Endothelial cell of umbilical vein (primary cell): ENCODE results near the gene S100A16. TPM values are rescaled to one million over a fixed set of nuclear protein-coding genes. Genes with fewer than 3 reads are reported as not detected.
"Not testable (repeated sequence)": the region's sequence is repeated elsewhere in the genome, so short reads cannot be mapped to it uniquely, and the experiment has no call there.

Experiments
- BruUV-seq: library from RNA; stranded (reverse); fragments of 400-500 nt; replicated peaks from 2 replicates; lab custom pipeline; 2021; lab: Mats Ljungman, UMichigan
- CTCF ChIA-PET: fragments of 300-600, 350-600 bp; sonication (Branson Sonifier 250); formaldehyde crosslinking; loops from one replicate; lab custom pipeline; 2021; ENCODE audit warnings: antibody characterized with exemption, inconsistent platforms; lab: Charles Lee
- POLR2A ChIA-PET: fragments of 300-600, 350-600 bp; sonication (Branson Sonifier 250); formaldehyde crosslinking; loops from one replicate; lab custom pipeline; 2021; ENCODE audit warnings: antibody characterized with exemption, inconsistent platforms; lab: Charles Lee
- DNase-seq: peaks from one replicate; pipeline ENCODE4 v3.0.0-alpha.2; 2011; ENCODE audit warnings: low read depth, low spot score
- FAIRE-seq: peaks from 2 replicates; lab custom pipeline; 2011; peaks lifted over from hg19 to GRCh38; lab: Jason Lieb, UNC
- H2AFZ ChIP-seq: 2 replicates; pipeline ENCODE4 v1.6.0; 2012; ENCODE audit warnings: low read depth, low read length, control low read depth, inconsistent platforms
- H3K27ac ChIP-seq: 2 replicates; pipeline ENCODE4 v1.5.1; 2011; ENCODE audit warnings: low read depth, mild to moderate bottlenecking, control low read depth, low read length, moderate library complexity; ENCODE audit not compliant: insufficient read depth
- H3K27me3 ChIP-seq, 2 experiments: 2 replicates each; pipeline versions ENCODE4 v1.6.0 to v1.6.1; 2011; ENCODE audit warnings: low read length in 2 of 2, mixed read lengths in 1 of 2; ENCODE audit not compliant: control insufficient read depth in 2 of 2, insufficient read depth in 2 of 2
- H3K36me3 ChIP-seq, 2 experiments: 2 replicates in 1 of 2; 3 replicates in 1 of 2; pipeline ENCODE4 v1.5.1; 2011; ENCODE audit warnings: low read length in 2 of 2, mild to moderate bottlenecking in 1 of 2, moderate library complexity in 1 of 2; ENCODE audit not compliant: control insufficient read depth in 2 of 2, insufficient read depth in 2 of 2; ENCODE audit errors: extremely low read depth in 1 of 2
- H3K4me1 ChIP-seq: 3 replicates; pipeline ENCODE4 v1.5.1; 2011; ENCODE audit warnings: mild to moderate bottlenecking, low read length; ENCODE audit not compliant: control insufficient read depth, insufficient read depth; ENCODE audit errors: extremely low read depth
- H3K4me2 ChIP-seq: 2 replicates; pipeline ENCODE4 v1.6.1; 2011; ENCODE audit warnings: low read length, control low read depth, mixed read lengths; ENCODE audit not compliant: insufficient read depth
- H3K4me3 ChIP-seq, 3 experiments: fragments of 200-600 bp in 1 of 3; sonication (generic), shearing (Covaris generic) in 1 of 3; replicated peaks in 1 of 3; 2 replicates each; pipeline ENCODE4 v1.5.1; 2011 to 2016; ENCODE audit warnings: control low read depth in 3 of 3, low read length in 3 of 3, mild to moderate bottlenecking in 2 of 3, inconsistent platforms in 1 of 3, low read depth in 1 of 3, moderate library complexity in 1 of 3; ENCODE audit not compliant: insufficient read depth in 1 of 3
- H3K79me2 ChIP-seq: 2 replicates; pipeline ENCODE4 v1.6.0; 2012; ENCODE audit warnings: low read length, inconsistent platforms; ENCODE audit not compliant: control insufficient read depth, insufficient read depth
- H3K9ac ChIP-seq: replicated peaks from 2 replicates; pipeline ENCODE3; 2011; ENCODE audit warnings: low read length, control low read depth; ENCODE audit not compliant: insufficient read depth; ENCODE audit errors: extremely low read depth
- H3K9me1 ChIP-seq: replicated peaks from 3 replicates; pipeline ENCODE4 v1.6.0; 2011; ENCODE audit warnings: mild to moderate bottlenecking, low read length; ENCODE audit not compliant: control insufficient read depth, insufficient read depth; ENCODE audit errors: extremely low read depth
- H3K9me3 ChIP-seq: replicated peaks from 2 replicates; pipeline ENCODE4 v1.5.1; 2012; ENCODE audit warnings: low read length, inconsistent platforms; ENCODE audit not compliant: control insufficient read depth, insufficient read depth
- H4K20me1 ChIP-seq: replicated peaks from 2 replicates; pipeline ENCODE3; 2011; ENCODE audit warnings: mild to moderate bottlenecking, low read length; ENCODE audit not compliant: control insufficient read depth, insufficient read depth; ENCODE audit errors: extremely low read depth
- CTCF ChIP-seq, 2 donors: IDR thresholded peaks; 1 replicate in 1 of 2; 2 replicates in 1 of 2; pipeline ENCODE4 v1.5.1; 2011; ENCODE audit warnings: low read length in 2 of 2, mild to moderate bottlenecking in 2 of 2, moderate library complexity in 2 of 2, control low read depth in 1 of 2, inconsistent platforms in 1 of 2, low read depth in 1 of 2; ENCODE audit not compliant: insufficient read depth in 1 of 2; ENCODE audit errors: extremely low read depth in 1 of 2
- EZH2 ChIP-seq: IDR thresholded peaks from 2 replicates; pipeline ENCODE4 v1.6.1; 2012; ENCODE audit warnings: borderline replicate concordance, low read depth, mild to moderate bottlenecking, moderate library complexity, low read length, inconsistent platforms; ENCODE audit not compliant: severe bottlenecking
- FOS ChIP-seq: IDR thresholded peaks from 2 replicates; pipeline ENCODE4 v1.6.1; 2011; ENCODE audit warnings: mild to moderate bottlenecking, low read length, moderate library complexity, borderline replicate concordance; ENCODE audit not compliant: insufficient read depth
- GATA2 ChIP-seq: IDR thresholded peaks from 2 replicates; pipeline ENCODE4 v1.7.0; 2011; ENCODE audit warnings: low read depth, mild to moderate bottlenecking, moderate library complexity, mixed read lengths, low read length; ENCODE audit not compliant: insufficient read length, insufficient read depth
- JUN ChIP-seq: IDR thresholded peaks from 2 replicates; pipeline ENCODE4 v1.6.1; 2011; ENCODE audit warnings: borderline replicate concordance, low read depth; ENCODE audit not compliant: insufficient read length, insufficient read depth
- MAX ChIP-seq: IDR thresholded peaks from 2 replicates; pipeline ENCODE4 v1.6.1; 2011; ENCODE audit not compliant: insufficient read depth, insufficient read length
- MYC ChIP-seq: IDR thresholded peaks from one replicate; pipeline ENCODE4 v1.6.1; 2011; ENCODE audit warnings: mild to moderate bottlenecking, low read depth, low read length
- POLR2A ChIP-seq: IDR thresholded peaks from 2 replicates; pipeline ENCODE4 v1.6.1; 2012; ENCODE audit warnings: low read depth, mild to moderate bottlenecking, control low read depth, low read length
- POLR2AphosphoS5 ChIP-seq: IDR thresholded peaks from 2 replicates; pipeline ENCODE4 v1.6.1; 2012; ENCODE audit warnings: low read depth, mild to moderate bottlenecking, control low read depth, low read length, moderate library complexity; ENCODE audit not compliant: insufficient read depth
- dilution Hi-C: fragments of 300-500 bp; cut with MboI; formaldehyde crosslinking; loops from one replicate; pipeline ENCODE4 v1.15.0; 2019; ENCODE audit warnings: low sequenced_read_pairs; ENCODE audit not compliant: extremely low pct_ligation_motif_present
- intact Hi-C: fragments of 100-400 bp; cut with micrococcal nuclease; formaldehyde crosslinking; loops from one replicate; pipeline ENCODE4 v1.10.0; 2022
- polyA plus RNA-seq, 4 experiments: library from polyadenylated mRNA; depleted of rRNA in 3 of 4; stranded (reverse) in 3 of 4; unstranded in 1 of 4; fragments of >200 nt; gene quantifications; 2 replicates each; pipeline versions ENCODE4 v1.2.1 to v1.2.3, GENCODE V29; 2011 to 2012; ENCODE audit warnings: missing spikeins in 1 of 4
- total RNA-seq: library from RNA; stranded (reverse); gene quantifications from 2 replicates; pipeline ENCODE4 v1.2.3, GENCODE V29; 2021

The S100A16 gene
- total and polyA plus RNA-seq, 2 donors (not counting 3 experiments of a cell fraction or from before 2014, with no cell fraction given) = 701 to 1,770 TPM

GRCh38 chr1:153577138-153577537 lies 35.8 kb downstream of the S100A16 start:
- CTCF ChIA-PET = interaction anchor here (0.9 to 2.0 kb wide), 8 partner anchors 8 to 57 kb away, joined by 3 to 8 read pairs (median 6); partner anchors contain the start of gene S100A13
- no peak overlapping the region for H3K4me2 ChIP-seq
- H3K9ac ChIP-seq = no peak overlapping the region
- no peaks in the 10 kb centered on the region for H3K9me3 ChIP-seq
- dilution Hi-C loops = no loop called here
- POLR2A ChIA-PET = interaction anchor here (0.8 to 0.9 kb wide), 2 partner anchors 29 to 50 kb away, joined by 5 to 6 read pairs; partner anchors contain the start of gene S100A13
- H2AFZ ChIP-seq = no peak overlapping the region
- H3K9me1 ChIP-seq = no peaks in the 10 kb centered on the region
- DNase-seq (no peak), FAIRE-seq (no peak)
- no peaks in the 10 kb centered on the region for H3K79me2 ChIP-seq
- no peaks in the 10 kb centered on the region for H3K36me3 ChIP-seq
- H3K4me1 ChIP-seq = peaks cover 3% of the 10 kb centered on the region
- intact Hi-C loops = no loop called here
- BruUV-seq = no TSS peak
- no peak overlapping the region for H3K27ac ChIP-seq
- H4K20me1 ChIP-seq = no peaks in the 10 kb centered on the region
- no peaks in the 10 kb centered on the region for H3K27me3 ChIP-seq
- no peak for TF ChIP-seq MYC
- TF ChIP-seq JUN = no peak
- no peak for TF ChIP-seq GATA2
- no peak for TF ChIP-seq POLR2A
- no peak for TF ChIP-seq EZH2
- TF ChIP-seq FOS = no peak
- no peak for TF ChIP-seq POLR2AphosphoS5
- TF ChIP-seq MAX = no peak
- TF ChIP-seq CTCF (IDR thresholded peaks at IDR 0.05; ENCODE audit: extremely low read depth in 1 of 2, insufficient read depth in 1 of 2, low read depth in 1 of 2, low read length in 2 of 2) = no peak
- H3K4me3 ChIP-seq = no peak overlapping the region

- intact Hi-C loops, DNase-seq, dilution Hi-C loops, H2AFZ ChIP-seq, H3K36me3 ChIP-seq, H3K4me1 ChIP-seq, H3K27me3 ChIP-seq, BruUV-seq, H3K79me2 ChIP-seq, H4K20me1 ChIP-seq, H3K9me3 ChIP-seq, H3K9ac ChIP-seq, H3K9me1 ChIP-seq, POLR2A ChIA-PET, H3K4me3 ChIP-seq, H3K4me2 ChIP-seq, FAIRE-seq, H3K27ac ChIP-seq: not testable (repeated sequence)
- CTCF ChIA-PET = interaction anchor here (1.2 kb wide), 1 partner anchor 52 kb away, joined by 6 read pairs; the partner anchor contains the start of gene S100A13
Measured at GRCh38 chr1:153575497-153575896, 37.4 kb downstream of the S100A16 start.

- intact Hi-C loops, H3K4me1 ChIP-seq, dilution Hi-C loops, H3K4me3 ChIP-seq, H3K27me3 ChIP-seq, H2AFZ ChIP-seq, POLR2A ChIA-PET, H3K9me3 ChIP-seq, H3K4me2 ChIP-seq, H3K9ac ChIP-seq, FAIRE-seq, H3K36me3 ChIP-seq, H3K79me2 ChIP-seq, H3K9me1 ChIP-seq, BruUV-seq, H3K27ac ChIP-seq, H4K20me1 ChIP-seq, CTCF ChIA-PET, DNase-seq: not testable (repeated sequence)
Measured at GRCh38 chr1:153575081-153575491, 37.9 kb downstream of the S100A16 start.
